Stimulated activated CD8-positive, alpha-beta memory T cell treated with anti-CD3 and anti-CD28 coated beads, Interleukin-12 subunit alpha, Interleukin-12 subunit beta, amount 100 ng/mL, for 1 hour (primary cell): ENCODE measurements around the gene TBC1D16.
"Not testable (repeated sequence)": the region's sequence is repeated elsewhere in the genome, so short reads cannot be mapped to it uniquely, and the experiment has no call there.

Source experiments
- DNase-seq: peaks from one replicate; pipeline ENCODE4 v3.0.0-alpha.2; 2020; ENCODE audit warnings: low read depth

TBC1D16 gene

DNA sequence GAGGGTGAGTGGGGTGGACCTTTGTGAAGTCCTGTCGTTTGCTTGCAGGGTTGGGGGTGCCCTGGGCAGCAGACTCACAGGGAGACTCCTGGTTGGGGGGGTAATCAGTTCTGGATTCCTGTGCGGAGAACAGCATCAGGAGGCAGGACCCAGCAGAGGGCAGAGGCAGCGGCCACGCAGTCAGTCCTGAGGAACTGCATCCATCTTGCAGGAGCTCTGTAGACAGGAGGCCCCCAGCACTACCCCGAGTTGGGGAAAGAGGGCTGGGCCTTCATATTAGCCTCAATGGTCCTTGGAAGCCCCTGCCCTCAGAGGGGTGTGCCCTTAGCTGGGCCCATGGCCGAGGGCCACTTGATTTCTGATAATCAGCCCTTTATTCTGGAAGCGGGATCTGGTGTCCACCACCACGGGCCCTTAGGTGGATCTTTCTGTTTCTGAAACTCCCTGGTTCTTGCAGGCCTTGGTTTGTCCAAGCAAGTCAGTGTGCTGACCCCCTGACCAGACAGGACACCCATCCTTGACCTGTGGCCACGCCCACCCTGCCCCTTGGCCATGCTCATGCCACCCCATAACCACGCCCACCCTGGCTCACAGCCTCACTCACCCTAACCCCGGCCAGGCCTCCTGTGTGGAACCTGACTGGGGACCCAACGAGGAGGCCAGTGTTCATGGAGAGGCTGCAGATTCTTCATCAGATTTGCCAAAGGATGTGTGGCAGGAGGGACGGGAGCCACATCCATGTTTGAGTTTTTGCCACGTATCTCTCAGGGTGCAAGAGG, 122.9 kb downstream of the TBC1D16 start:
- DNase-seq = no peak

DNA sequence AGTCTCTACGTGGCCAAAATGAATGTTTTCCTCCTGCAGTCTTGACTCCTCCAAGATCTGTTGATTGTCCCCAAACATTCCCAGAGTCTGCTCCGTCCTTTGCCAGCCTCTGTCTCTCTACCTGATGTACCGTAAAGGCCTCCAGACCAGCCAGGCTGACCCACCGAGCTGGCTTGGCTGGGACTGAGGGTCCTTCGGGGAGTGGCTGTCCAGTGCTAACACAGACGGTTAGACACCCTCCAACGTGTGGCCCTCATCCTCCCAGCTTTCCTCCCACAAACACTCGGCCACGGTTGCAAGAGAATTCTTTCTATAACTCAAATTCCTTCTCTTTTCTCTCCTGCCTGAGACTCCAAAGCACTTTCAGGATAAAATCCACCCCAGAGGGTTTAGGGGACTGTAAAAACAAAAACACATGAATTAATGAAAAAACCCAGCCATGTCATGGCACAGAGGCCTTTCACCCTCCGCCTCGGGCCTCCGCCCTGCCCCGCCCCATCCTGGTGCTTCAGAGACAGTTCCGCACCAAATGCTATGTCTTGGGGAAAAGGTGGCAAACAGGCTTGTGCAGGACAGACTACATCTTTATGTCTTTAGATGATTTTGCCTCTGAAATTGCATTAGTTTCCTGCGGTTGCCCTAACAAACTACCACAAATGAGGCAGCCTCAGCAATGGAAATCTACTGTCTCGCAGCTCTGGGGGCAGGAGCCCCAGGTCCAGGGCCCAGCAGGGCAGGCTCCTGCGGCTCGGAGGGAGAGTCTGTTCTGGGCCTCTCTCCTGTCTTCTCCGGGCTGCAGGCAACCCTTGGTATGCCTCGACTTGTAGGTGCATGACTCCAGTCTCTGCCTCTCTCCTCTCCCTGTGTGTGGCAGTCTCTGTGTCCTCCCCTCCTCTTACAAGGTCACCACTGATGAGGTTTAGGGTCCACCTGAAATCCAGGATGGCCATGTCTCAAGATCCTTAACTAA, 124.0 kb downstream of the TBC1D16 start:
- no peak for DNase-seq

DNA sequence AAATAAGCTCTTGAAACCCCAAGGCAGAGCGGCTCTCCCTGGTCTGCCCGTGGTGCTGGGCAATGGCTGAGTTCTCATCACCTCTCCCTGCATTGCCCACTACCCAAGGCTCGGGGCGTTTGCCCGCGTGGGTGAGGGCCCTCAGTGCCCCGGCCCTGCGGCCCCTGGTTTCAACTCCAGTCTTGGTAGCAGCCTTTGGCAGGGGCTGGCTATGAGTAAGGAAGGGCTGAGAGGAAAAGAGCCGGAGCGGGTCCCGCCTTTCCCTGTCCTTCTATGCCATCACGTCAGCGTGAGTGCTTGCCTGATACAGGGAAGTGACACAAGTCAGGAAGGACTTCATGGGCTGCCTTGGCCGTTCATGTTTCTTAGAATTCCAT, 124.7 kb downstream of the TBC1D16 start:
- no peak for DNase-seq

DNA sequence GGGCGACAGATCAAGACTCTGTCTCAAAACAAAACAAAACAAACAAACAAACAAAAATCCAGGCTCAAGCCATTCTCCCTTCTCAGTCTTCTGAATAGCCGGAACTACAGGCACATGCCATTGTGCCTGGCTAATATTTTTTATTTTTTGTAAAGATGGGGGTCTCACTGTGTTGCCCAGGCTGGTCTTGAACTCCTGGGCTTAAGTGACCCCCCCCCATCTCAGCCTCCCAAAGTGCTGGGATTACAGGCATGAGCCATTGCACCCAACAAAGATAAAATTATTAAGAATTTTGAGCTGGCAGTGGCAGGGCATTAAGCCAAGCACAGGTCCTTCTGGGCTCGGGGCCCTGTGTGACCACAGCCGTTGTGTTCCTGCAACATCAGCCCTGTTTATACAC, 126.6 kb downstream of the TBC1D16 start:
- DNase-seq = no peak

DNA sequence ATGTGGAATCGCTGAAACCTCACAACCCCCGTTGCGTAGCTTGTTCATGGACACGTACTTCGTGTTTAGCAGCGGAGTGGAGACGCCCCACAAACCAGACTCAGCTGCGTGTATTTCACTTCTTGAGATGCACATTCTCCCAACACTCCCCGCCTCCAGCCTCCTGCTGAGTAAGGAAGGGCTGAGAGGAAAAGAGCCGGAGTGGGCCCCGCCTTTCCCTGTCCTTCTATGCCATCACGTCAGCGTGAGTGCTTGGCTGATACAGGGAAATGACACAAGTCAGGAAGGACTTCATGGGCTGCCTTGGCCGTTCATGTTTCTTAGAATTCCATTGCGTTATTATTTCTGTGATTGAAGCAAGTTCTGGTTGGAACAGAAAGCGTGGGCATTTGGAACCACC, 127.8 kb downstream of the TBC1D16 start:
- no peak for DNase-seq

DNA sequence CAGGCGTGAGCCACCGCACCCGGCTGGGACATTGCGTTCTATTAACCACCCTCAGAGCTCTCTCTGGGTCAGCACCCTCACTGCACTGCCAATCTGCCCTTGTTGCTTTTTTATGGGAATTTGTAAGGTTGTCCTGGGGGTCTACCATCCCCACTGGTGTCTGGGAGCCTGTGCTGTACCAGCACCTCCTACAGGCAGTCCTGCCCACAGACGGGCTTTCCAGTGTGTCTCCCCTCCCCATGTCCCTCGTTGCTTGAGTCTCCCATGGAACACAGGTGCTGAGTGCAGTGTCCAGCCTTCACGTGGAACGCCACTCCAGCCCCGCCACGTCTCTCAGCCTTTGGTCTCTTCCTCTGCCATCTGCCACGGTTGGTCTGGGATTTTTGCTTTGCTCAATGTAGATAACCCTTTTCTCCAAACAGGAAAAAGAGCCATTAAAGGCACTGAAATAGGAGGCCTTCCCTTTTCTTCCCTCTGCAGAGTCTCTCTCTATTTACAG, 128.4 kb downstream of the TBC1D16 start:
- DNase-seq = no peak

DNA sequence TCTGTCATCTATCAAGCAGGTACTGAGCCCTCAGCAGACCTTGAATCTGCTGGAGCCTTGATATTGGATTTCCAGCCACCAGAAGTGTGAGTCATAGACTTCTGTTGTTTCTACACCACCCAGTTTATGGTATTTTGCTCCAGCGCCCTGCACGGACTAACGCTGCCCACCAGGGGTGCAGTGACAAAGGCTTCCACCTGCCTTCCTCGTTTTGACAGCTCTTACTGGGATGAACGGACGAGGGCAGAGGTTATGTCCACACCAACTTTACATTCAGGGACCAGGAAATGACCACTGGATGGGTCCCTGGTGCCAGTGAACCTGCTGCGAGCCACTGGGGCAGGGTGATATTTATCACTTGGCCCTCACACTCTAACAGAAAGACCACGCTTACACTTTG, 129.8 kb downstream of the TBC1D16 start:
- DNase-seq = no peak

DNA sequence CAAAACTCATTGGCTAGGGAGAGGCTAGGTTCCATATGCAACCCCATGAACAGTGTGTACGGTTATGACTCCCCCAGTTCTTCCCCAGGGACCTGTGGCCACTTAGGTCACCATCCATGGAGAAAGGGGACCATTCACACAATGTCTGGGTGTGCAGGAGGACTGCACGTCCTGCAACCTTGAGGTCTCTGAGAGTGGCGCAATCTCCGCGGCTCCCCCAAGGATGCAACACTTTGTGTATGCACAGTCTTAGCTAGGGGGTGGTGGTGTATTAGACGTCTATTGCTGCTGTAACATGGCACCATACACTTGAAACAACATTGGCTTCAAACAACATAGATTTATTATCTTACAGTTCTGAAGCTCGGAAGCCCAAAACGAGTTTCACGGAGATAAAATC, 130.8 kb downstream of the TBC1D16 start:
- DNase-seq = no peak

DNA sequence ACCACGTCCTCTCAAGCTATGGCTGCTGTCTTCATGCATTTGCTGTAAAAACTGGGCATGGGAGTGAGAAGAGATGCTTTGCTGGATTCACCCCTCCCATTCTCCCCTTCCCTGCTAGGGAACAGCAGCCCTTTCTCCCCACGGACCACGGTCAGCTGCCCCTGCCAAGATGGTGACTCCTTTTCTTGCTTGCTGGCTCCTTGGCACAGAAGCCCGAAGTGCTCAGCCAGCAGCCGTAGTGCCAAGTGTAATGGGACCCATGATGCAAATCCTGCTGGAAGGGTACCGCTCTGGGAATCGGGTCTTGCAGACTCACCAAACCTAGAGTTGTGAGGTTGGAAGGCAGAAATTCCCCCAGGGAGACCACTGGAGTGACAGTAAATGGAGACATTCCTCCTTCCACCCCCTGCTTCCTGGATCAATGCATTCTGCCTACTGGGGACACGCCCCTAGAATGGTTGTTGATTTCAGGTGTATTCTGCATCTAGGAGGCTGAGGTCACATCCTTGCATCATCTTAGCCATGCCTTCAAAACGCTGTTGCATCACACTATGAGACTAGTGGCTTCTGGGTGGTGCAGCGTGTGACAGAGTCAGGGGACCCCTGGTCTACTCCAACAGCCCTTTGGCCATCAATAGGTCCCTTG, 133.4 kb downstream of the TBC1D16 start:
- no peak for DNase-seq

DNA sequence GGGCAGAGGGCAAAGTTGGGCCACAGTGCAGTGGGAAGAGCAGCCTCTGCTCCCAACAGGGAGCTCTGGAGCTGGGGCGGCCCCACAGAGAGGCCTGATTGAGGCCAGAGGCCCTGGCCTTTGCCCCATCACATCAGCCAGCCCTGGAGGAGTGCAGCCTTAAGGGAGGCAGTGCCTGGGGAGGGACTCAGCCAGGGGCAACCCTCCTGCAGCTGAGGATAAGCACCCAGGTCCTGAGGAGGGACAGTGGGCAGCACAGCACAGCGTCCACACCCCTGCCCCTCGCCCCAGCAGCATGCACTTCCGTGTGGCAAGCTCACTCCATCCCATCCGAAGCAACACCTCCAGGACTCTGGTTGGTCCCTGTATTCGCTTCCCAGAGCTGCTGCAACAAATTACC, 134.5 kb downstream of the TBC1D16 start:
- no peak for DNase-seq

DNA sequence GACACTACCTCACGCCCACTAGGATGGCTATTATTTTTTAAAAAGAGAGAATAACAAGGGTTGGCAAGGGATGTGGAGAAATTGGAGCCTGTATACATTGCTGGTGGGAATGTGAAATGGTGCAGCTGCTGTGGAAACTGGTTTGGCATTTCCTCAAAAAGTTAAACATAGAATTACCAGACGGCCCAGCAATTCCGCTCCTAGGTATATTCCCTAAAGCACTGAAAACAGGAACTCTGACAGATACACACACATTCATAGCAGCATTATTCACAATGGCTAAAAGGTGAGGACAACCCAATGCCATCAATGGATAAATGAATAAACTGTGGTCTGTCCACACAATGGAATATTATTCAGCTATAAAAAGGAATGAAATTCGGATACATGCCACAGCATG, 136.1 kb downstream of the TBC1D16 start:
- DNase-seq = no peak

DNA sequence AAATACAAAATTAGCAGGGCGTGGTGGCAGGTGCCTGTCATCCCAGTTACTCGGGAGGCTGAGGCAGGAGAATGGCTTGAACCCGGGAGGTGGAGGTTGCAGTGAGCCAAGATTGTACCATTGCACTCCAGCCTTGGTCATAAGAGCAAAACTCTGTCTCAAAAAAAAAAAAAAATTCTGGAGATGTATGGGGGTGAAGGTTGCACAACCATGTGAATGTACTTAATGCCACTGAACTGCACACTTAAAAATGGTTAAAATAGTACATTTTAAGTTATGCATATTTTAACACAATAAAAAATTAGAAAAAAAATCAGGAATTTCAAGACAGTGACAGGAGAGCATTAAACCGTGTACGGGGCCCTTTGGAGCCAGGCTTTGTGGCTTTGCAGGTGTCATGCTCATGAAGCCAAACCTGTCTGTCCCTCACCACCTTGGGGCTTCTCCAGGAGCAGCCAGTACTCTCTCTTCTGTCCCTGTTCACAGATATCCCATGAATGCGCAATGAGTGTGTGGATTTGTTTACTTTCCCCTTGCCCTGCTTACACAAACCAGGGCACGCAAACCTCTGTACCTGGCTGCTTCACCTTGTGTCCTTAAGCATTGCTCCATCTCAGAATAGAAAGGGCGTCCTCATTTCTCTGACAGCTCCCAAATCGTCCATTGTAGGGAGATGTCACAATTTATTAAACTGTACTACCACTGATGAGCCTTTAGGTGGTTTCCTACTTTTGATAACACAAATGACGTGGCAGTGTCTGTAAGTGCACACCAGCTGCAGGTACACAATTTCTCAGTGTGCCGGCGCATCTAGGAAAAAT, 138.2 kb downstream of the TBC1D16 start:
- DNase-seq = no peak

DNA sequence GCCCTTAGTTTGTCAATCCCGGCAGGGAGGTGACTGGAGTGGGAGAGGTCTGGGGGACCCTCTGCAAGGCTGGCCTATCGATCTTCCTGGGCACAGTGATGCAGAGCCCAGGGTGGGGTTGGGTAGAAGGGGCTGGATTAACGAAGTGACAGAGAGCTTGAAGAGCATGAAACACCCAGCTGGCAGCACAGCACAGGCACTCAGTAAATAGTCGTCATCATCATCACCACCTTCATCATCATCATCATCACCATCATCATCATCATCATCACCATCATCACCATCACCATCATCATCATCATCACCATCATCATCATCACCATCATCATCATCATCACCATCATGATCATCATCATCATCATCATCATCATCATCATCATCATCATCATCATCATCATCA, 142.2 kb downstream of the TBC1D16 start:
- DNase-seq = not testable (repeated sequence)

DNA sequence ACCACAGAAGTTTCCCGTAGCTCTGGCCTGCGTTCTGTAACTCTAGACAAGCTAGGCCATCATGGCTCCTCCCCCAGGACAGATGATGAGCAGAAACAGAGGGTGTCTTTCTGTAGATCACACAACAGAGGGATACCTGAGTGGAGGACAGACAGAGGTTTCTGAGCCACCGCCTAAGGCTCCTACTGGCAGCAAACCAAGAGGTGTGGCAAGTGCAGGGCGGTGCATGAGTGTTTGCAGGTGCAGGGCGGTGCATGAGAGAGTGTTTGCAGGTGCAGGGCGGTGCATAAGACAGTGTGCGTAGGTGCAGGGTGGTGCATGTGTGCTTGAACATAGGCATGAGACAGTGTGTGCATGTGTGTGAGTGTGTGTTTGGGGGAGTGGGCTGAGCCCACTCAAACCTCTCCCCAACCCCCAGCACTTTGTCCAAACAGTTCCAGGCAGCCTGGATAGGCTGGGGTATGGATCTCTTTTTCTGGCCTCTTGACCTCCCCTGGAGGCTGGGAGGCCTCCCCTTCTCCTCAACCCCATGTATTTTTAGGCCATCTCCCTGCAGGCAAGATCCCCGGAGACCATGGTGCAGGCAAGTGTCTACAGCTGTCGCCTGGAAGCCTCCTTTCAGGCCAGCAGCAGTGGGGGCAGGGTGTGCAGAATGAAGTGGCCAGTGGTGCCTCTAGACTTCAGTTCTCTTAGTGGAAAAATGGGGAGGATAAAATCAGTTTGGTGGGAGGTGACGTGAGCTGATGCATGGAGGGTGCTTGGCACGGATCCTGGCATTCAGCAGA, 143.0 kb downstream of the TBC1D16 start:
- no peak for DNase-seq

DNA sequence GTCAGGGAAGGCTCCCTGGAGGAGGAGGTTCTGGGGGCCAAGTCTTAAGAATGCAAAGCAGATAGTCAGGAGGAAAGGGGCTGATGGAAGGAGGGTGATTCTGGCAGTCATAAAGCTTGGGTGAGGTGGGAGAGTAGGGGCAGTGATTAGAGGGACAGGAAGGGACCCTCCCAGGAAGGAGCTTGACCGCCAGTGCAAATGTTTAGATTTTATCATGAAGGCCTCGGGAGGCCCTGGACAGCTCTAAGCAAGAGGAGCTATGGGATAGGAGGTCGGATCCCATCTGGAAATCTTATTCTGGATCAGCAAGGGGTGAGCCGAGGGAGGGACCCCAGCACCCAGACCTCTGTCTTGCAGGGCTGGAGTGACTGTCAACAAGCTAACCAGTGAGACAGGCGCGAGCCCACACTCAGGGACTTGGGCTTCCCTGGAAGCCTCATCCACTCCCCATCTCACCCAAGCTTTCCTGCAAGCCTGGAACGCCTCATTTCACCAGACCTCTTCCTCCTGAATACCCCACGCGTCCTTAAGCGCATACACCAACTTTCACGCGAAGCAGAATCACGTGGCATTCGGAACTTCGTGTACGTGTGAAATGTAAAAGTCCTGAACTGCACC, 144.4 kb downstream of the TBC1D16 start:
- DNase-seq = no peak

DNA sequence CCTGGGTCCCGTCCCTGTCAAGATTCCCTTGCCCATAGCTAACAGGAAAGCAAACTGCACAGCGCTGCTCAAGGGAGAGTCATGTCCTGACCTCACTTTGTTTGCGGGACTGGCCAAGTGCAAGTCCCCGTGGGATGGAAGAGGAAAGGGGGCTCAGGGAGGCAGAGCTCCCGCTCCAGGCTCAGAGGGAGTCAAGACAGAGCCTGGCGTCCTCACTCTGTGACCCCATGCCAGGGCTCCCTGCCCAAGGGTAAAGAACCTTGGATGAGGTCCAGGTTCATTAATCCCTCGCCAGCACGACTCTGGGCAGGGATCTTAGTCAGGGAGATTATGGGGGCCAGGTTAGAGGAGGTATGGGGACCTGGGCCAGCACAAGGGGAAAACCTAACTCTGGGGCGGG, 145.0 kb downstream of the TBC1D16 start:
- no peak for DNase-seq

DNA sequence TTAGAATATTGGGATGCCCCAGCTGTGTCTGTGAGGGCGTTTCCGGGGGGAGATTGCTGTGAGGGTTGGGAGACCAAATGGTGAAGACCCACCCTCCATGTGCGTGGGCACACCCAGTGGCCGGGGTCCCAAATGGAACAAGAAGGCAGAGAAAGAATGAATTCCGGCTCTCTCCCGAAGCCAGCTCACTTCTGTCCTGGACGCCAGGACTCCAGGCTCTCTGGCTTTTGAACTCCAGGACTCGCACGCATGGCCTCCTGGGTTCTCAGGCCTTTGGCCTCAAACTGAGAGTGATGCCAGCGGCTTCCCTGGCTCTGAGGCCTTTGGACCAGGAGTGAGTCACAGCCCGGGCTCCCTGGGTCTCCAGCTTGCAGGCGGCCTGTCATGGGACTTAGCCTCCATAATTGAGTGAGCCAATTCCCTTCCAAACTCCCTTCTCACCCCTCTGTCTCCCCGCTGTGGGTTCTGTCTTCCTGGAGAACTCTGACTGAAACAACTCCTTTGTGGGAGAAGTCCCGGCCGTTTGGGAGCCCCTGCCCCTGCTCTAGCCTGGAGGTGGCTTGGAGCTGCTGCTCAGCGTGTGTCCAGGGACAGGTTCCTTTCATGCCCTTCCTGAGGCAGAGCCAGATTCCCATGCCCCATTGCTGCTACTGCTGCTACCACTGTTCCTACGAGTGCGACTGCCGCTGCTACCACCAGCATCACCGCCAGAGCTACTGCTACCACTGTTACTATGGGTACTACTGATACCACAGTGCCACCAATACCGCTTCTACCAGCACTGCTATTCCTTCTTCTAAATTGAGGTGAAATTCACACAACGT, 146.6 kb downstream of the TBC1D16 start:
- no peak for DNase-seq

DNA sequence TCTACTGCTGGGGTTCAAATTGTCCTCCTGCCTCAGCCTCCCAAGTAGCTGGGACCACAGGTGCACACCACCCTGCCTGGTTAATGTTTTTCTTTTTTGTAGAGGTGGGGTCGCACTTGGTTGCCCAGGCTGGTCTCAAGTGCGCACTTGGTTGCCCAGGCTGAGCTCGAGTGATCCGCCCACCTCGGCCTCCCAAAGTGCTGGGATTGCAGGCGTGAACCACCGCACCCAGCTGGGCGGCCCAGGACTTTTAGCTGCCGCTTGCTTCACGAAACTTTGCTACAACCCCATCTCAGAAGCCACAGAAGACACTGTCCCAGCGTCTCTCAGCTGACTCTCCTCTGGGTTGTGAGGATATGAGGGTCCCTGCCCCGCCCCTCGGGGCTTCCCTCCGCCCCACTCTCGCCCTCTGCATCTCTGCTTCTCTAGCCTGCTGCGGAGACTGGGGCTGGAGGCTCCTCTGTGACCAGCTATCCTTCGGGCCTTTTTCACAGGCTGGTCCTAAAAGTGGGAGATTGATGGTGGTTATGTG, 147.6 kb downstream of the TBC1D16 start:
- DNase-seq = no peak

DNA sequence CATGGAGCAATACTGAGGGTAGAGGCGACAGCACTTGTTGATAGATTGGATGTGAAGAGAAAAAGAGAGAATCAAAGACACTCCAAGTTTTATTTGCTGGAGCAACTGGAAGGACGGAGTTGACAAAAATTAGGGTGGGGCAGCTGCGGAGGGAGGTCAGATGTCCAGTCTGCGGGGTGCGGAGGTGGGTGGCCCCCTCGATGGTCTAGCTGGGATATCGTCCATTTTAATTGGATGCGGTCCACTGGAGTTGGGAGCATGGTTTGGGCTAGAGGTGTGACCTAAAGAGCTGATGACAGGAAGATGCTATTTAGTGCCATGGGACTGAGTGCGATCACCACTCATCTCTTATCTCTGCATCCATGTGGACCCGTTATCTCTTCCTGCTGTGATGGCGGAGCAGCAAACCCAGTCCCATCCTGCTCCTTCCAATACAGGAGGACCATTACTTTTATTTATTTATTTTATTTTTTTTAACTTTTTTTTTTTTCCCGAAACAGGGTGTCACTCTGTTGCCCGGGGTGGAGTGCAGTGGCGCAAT, 148.2 kb downstream of the TBC1D16 start:
- DNase-seq = no peak
